ENCODE data around the gene ZRSR2. TPM values are rescaled to one million over a fixed set of nuclear protein-coding genes. Genes with fewer than 3 reads are reported as not detected.

ZRSR2 gene
- total RNA-seq, 1 donor from 2014 or later, result 9.5 TPM

DNA sequence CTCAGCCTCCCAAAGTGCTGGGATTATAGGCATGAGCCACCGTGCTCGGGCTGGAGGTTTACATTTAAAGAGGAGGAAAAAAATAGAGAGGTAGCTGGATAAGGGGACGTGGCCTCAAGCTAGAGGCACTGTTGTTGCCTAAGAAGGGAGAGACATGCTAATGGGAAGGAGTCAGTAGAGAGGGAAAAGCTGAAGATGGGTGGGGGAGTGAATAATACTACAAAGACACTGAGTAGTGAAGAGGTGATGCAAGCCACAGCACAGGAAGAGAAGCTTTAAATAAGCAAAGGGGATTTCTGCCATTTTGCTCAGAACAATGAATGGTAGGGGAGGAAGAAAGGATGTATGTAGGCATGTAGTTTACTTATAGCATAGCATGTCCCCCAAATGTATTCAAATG lies 75.9 kb downstream of the ZRSR2 start:
- no peaks in the 10 kb centered on the region for H3K9me3 ChIP-seq
- no peak overlapping the region for H3K27ac ChIP-seq
- intact Hi-C loops (cut with DNase I), result no loop called here
- TF ChIP-seq, protein P1, sequence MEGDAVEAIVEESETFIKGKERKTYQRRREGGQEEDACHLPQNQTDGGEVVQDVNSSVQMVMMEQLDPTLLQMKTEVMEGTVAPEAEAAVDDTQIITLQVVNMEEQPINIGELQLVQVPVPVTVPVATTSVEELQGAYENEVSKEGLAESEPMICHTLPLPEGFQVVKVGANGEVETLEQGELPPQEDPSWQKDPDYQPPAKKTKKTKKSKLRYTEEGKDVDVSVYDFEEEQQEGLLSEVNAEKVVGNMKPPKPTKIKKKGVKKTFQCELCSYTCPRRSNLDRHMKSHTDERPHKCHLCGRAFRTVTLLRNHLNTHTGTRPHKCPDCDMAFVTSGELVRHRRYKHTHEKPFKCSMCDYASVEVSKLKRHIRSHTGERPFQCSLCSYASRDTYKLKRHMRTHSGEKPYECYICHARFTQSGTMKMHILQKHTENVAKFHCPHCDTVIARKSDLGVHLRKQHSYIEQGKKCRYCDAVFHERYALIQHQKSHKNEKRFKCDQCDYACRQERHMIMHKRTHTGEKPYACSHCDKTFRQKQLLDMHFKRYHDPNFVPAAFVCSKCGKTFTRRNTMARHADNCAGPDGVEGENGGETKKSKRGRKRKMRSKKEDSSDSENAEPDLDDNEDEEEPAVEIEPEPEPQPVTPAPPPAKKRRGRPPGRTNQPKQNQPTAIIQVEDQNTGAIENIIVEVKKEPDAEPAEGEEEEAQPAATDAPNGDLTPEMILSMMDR (IDR thresholded peaks at IDR 0.05), result no peak
- H3K4me1 ChIP-seq, result no peaks in the 10 kb centered on the region
- H3K27me3 ChIP-seq, result no peaks in the 10 kb centered on the region
- H3K36me3 ChIP-seq, result no peaks in the 10 kb centered on the region
- no peak overlapping the region for H3K4me3 ChIP-seq
- DNase-seq (no peak), ATAC-seq (no peak)

DNA sequence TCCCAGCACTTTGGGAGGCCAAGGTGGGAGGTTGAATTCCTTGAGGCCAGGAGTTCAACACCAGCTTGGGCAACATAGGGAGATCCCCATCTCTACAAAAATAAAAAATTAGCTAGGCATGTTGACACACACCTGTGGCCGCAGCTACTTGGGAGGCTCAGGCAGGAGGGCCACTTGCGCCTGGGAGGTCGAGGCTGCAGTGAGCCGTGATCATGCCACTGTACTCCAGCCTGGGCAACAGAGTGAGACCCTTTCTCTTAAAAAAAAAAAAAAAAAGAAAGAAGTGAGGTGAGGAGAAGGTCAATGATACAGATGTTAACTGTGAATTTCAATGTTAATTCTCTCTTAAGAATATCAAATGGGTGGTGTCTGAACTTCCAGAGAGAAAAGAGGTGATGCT lies 79.4 kb downstream of the ZRSR2 start:
- Histone ChIP-seq H3K9me3 (no peaks in the 10 kb centered on the region), H3K27me3 (no peaks in the 10 kb centered on the region), H3K4me1 (no peaks in the 10 kb centered on the region), H3K4me3 (no peak overlapping the region), H3K36me3 (no peaks in the 10 kb centered on the region), H3K27ac (no peak overlapping the region)
- ATAC-seq, result no peak
- TF ChIP-seq, protein P1 (IDR thresholded peaks at IDR 0.05), result no peak
- DNase-seq, result no peak
- intact Hi-C loops (cut with DNase I), result no loop called here

DNA sequence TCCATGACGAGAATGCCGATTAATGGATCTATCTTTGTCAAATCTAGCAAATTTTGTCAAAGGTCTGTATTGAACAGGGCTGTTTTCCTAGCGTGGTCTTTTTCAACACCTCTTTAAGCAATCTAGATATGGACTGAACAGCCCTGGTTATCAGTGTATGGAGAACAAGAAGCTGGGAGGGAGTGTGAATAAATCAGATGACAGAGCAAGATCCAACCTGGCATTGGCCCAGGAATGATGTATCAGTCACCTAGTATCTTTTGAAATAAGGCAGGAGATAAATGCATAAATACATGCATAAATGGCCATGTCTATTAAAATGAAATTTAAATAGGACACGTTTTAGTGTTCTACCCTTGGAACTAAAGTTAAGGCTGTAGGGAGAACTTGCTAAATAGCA lies 80.0 kb downstream of the ZRSR2 start:
- Histone ChIP-seq H3K9me3 (no peaks in the 10 kb centered on the region), H3K36me3 (no peaks in the 10 kb centered on the region), H3K27me3 (no peaks in the 10 kb centered on the region), H3K27ac (no peak overlapping the region), H3K4me1 (no peaks in the 10 kb centered on the region), H3K4me3 (no peak overlapping the region)
- no peak for DNase-seq
- TF ChIP-seq, protein P1 (IDR thresholded peaks at IDR 0.05), result no peak
- no peak for ATAC-seq
- intact Hi-C loops (cut with DNase I), result no loop called here

Other genes starting within 250 kb of the ZRSR2 start
- 3.4 TPM for gene ACE2, start 189.5 kb upstream of the ZRSR2 start, total RNA-seq
- gene CLTRN, start 125.7 kb upstream of the ZRSR2 start, total RNA-seq, result 0.90 TPM
- gene CA5B, start 52.2 kb upstream of the ZRSR2 start, total RNA-seq, result 11.2 TPM
- gene AP1S2, start 64.3 kb downstream of the ZRSR2 start, total RNA-seq, result 41.2 TPM